GM18858 (cell line): ENCODE data around the gene PIM2.
"Not testable (repeated sequence)": the region's sequence is repeated elsewhere in the genome, so short reads cannot be mapped to it uniquely, and the experiment has no call there.

ENCODE experiments used
- ATAC-seq: cut with Tn5 transposase; IDR thresholded peaks from one replicate; pipeline ENCODE4 v1.9.1; 2021; ENCODE audit not compliant: unreplicated experiment

PIM2 gene

DNA sequence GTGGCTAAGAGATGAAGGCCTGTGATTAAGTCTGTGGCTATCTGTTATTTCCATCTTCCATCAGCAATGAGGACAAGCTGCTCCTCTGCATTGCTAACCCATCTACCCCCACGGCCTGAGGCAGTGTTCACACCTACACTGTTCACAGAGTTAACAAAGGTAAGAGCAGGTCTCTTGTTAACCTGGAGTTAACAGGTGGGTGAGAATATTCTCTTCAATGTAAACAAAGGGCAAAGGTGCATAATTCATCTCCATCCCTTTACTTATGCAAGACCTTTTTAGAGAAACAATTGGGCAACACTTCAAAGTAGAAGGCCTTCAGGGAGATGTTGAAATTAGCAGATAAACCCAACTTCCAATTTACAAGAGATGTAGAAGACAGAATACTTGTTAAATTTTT is 10.2 kb downstream of the PIM2 start:
- no peak for ATAC-seq

DNA sequence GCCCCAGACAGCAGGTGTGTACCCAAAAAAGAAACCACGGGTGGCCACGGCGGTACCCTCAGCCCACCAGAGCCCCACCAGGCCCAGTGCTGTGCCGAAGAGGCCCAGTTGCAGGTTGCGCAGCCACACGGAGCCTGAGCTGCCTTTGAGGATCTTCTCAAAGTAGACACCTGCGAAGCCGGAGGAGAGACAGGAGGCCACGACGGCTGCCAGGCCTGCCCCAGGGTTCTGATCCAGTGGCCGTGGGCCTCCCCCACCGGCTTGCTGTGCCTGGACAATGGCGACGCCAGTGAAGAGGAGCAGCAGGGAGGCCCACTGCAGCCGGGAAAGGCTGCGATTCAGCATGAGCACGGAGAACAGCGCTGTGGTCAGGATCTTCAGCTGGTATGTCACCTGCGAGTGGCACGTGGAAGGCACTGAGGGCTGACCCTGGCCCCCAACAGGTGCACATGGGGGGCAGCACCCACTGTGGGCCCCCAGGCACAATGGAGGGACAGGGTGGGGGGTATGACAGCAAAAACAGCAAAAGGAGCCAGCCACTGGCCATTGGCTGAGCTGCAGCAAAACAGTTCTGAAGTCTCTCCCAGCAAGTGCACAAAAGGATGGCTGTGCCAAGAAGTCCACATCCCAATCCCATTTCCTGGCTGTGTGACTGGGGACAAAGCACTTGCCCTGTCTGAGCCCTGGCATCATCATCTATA is 13.6 kb downstream of the PIM2 start:
- ATAC-seq = no peak

DNA sequence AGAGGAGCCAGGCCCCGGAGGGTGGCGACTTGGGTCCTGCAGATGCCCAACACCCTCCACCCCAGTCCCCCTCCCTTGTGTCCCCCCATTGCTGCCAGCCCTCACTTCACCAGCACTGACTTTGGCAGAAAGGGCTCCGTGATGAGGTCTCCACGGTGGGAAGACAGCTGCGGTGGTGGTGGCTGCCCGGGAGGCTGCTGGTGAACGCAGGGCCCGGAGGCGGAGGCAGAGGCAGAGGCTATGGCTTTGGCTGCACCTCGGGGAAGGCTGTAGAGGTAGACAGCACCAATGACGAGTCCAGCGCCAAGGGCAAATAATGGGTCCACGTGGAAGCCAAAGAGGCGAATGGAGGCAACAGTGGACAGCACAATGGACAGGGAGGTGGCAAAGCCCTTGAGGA is 14.2 kb downstream of the PIM2 start:
- ATAC-seq = no peak

DNA sequence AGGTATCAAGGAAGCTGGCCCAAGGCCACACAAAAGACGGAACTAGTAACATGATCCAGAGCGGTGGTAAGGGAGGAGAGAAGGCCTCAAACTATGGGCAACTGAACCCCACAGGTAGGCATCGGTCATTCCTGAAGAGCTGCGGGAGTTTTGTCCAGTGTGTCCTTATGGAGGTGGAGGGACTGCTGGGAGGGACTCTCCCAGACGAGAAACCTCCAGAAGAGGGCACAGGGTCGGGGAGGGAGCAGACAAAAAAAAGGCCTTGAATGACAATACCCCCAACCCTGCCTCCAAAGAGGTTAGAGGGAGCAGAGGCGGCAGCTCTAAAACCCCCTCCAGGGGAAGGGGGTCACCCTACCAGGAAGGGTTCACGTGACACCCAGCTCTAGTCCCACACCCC is 14.6 kb downstream of the PIM2 start:
- ATAC-seq = no peak

DNA sequence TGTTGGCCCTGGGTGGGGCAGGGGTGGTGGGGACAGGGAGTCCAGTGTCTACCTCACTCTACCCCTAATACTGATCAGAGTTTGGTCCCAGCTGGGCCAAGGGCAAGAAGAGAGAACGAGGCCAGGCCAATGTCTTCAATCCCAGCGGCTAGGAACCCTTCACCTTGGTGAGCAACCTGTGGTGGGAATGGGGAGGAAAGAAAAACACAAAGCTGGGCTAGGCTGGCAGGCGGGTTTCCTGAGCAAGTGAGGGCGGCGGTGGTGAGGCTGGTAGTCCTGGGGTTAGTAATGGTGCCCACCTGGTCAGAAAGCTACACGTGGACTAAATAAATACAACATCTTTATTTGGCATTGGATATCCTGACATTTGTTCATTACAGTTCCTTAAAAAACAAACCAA is 15.5 kb downstream of the PIM2 start:
- no peak for ATAC-seq

DNA sequence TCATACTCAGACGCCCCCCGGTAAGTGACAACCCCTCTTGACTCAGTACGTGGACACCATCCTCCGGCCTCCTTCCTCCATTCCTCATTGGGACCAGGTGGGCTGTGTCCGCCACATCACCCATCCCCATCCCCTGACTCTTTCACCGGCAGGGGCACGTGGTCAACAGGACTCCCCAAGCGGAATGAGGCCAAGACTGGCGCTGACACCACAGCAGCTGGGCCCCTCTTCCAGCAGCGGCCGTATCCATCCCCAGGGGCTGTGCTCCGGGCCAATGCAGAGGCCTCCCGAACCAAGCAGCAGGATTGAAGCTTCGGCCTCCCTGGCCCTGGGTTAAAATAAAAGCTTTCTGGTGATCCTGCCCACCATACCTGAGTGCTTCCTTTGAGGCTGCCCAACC is 16.0 kb downstream of the PIM2 start:
- no peak for ATAC-seq

DNA sequence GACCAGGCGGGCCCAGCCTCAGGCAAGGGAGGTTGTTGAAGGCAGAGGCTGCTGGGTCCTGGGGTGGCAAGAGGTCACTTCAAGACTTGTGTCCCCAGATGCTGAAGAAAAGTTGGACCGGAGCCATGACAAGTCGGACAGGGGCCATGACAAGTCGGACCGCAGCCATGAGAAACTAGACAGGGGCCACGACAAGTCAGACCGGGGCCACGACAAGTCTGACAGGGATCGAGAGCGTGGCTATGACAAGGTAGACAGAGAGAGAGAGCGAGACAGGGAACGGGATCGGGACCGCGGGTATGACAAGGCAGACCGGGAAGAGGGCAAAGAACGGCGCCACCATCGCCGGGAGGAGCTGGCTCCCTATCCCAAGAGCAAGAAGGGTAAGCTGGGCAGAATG is 16.7 kb downstream of the PIM2 start:
- no peak for ATAC-seq

DNA sequence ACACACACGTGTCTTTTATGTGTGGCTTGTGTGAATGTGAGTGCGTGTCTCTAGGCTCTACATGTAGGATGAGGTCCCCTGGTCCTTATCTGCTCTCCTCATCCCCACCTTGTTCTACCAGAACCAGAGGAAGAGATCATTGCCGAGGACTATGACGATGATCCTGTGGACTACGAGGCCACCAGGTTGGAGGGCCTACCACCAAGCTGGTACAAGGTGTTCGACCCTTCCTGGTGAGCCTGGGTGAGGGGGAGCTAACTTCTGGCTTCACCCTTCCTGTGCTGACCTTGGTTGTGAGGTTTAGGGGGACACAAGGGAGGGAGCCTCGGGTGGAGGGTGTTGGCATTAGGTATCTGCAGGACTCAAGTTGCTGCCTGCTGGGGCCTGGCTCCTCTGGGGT is 17.8 kb downstream of the PIM2 start:
- no peak for ATAC-seq

GRCh38 chrX:48899078-48899410 is 19.8 kb downstream of the PIM2 start:
- no peak for ATAC-seq

DNA sequence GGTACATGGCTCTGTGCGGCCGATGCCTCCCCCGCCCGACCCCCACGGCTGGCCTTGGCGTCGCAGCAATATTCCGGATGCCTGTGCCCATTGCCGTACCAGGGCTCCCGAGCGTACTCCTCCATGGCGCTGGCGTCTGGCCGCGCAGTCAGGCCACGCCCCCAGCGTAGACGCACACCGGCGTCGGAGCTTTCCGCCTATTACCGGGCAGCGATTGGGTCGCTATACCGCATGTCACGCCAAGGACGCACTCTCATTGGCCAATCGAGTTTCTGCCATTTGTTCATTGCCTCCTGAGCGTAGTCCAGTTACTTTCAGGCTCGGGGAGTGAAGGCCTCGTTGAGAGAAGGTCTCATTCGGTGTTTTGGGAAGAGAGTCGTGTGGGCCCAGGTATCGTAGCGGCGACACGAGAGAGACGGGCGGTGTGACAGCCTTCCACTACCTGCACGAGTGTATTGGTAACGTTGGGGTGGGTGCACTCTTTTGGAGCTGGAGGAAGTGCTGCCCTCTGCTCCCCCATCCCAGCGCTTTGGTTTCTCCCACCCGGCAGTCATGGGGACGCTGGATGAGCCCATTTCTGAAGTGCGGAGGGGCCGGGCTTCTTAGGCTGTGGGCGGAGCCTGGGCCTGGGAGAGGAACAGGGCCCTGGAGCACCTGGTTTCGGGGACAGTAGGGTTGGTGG is 21.1 kb downstream of the PIM2 start, which contains the start of the genes PQBP1 and TIMM17B:
TSS of gene PQBP1 (plus strand) at position 306 of the 682 bp plus-strand sequence. CDS start 580 bp downstream, outside the sequence.
TSS of gene TIMM17B (minus strand) at position 144 of the 682 bp plus-strand sequence. CDS start at position 125, 19 bp downstream.
- peak; percentile 89 for ATAC-seq

DNA sequence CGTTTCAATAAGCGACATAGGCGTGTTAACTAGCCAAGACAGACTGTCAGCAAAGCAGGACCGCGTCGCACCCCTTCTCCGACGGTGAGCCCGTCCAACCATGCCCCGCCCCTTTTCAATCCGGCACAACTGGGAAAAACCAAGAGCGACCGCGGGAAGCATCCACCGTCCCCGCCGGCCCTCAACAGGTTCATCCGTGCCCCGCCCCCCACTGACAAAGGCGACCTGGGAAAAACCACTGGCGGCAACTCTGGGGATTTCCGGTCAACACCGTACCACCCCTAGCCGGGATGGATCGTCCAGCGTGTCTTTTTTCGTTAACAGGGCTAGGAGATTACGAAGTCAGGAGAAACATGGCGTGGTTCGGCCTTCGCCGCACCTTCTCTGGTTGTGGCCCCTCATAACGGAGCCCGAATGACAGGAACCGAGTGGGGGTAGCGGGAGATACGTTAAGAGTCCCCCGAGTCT is 21.6 kb downstream of the PIM2 start:
- ATAC-seq = no peak

- ATAC-seq = no peak
Observed at GRCh38 chrX:48896611-48897011, 22.2 kb downstream of the PIM2 start.

DNA sequence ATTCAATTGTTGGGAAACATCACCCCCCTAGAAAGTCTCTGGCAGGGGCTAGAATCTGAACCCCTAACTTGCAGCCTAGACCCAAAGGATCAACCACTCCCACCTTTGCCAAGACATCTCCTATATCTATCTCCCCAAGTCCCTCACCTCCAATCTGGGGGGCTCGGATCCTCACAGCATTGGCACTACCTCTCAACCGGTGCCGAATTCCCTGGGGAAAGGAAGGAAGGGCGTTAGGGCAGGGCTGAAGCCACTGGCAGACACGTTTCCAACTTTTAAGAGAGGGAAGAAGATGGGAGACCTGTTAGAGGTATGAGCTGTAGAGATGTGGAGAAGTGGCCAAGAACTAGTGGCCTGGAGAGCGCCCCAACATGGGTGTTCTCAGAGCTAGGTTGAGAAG is 23.9 kb downstream of the PIM2 start:
- no peak for ATAC-seq

DNA sequence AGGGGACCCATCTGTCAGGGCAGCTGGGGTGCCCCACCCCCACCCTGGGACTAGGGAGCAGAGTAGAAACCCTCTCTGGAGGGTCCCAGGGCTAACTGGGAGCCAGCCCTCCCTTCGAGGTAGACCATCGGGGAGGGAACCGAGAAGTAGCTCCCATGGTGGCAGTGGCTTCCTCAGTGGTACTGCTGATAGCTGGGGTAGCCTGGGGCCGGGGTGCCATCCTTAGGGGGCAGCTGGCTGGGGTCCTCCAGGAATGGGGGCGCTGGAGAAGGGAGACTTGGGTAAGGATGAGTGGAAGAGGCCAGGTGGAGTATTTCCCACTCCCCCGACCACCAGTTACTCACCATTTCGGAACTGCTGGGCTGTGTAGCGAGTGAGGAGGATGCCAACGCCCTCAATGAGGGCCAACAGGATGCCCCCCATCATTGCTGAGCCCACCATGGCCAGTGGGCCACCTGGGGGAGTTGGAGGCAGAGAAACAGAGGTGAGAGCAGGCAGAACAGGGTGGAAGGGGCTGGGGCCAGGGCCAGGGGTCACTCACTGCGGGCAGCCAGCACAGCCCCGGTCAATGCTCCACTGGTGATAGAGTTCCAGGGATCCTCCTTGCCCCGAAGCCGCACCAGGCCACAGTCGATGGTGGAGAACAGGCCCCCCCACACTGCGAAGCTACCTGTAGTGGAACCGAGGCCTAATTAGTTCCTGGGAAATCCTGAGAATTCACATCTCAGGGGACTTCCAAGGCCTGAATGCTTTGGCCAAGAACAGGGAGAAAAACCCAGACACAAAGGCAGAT is 25.1 kb downstream of the PIM2 start:
- no peak for ATAC-seq

DNA sequence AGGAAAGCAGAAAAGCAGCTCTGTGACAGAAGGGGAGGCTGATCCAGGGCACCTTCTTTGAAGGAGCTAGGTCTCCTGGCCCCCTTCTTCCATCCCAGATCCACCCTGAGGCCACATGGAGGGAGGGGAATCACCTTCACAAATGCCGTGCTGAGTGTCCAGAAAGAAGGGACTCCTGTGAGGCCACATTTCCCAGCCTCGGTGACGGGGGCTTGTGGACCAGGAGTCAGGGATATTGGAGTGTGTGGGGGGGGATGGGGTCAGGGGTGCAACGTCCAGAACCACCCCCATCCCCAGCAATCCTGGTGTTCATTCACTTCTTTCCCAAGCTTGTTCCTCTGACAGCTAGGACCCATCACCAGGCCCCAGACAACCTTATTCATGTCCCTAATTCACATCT is 25.9 kb downstream of the PIM2 start:
- no peak for ATAC-seq

- peak; percentile 68 for ATAC-seq
Observed at GRCh38 chrX:48891402-48892288, 27.2 kb downstream of the PIM2 start.

- ATAC-seq = peak; percentile 24
Observed at GRCh38 chrX:48890934-48891401, 27.9 kb downstream of the PIM2 start.

- ATAC-seq = no peak
Observed at GRCh38 chrX:48890296-48890925, 28.4 kb downstream of the PIM2 start.

GRCh38 chrX:48886586-48886985 is 32.2 kb downstream of the PIM2 start:
- ATAC-seq = not testable (repeated sequence)

DNA sequence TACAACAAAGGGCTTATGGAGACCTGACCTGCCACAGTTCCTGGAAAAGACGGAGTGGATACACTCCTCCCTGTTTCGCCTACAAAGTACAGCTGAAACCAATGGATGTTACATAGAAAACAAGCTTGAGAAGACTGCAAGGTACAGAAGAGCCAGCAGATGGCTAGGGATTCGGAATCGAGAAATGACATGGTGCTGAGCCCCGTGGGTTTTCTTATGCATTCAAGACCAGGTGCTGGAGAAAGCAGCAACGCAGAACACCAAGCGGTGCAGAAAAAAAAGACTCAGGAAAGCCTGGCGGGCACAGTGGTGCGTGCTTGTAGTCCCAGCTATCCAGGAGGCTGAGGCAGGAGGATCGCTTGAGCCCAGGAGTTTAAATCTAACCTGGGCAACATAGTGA is 35.1 kb downstream of the PIM2 start:
- no peak for ATAC-seq
